Right ventricle myocardium superior (tissue), 1 donor: ENCODE results near the gene KRTAP1-3. TPM values are rescaled to one million over a fixed set of nuclear protein-coding genes. Genes with fewer than 3 reads are reported as not detected.
"Not testable (repeated sequence)": the region's sequence is repeated elsewhere in the genome, so short reads cannot be mapped to it uniquely, and the experiment has no call there.

Source experiments
- ATAC-seq: fragments of 200-7000 bp; cut with Tn5 transposase; one replicate; pipeline ENCODE4 v1.9.1; 2020; ENCODE audit warnings: mild to moderate bottlenecking; ENCODE audit not compliant: poor library complexity
- DNase-seq: peaks from one replicate; pipeline ENCODE4 v3.0.0-alpha.2; 2020
- intact Hi-C: fragments of 100-400 bp; cut with DNase I; formaldehyde crosslinking; loops from one replicate; pipeline ENCODE4 v1.11.2; 2022
- total RNA-seq: library from RNA; stranded (reverse); fragmentation: NEBNext Ultra II Directional; extraction: Animal tissue kit (Norgen Biotek cat#: 25700); gene quantifications from one replicate; pipeline ENCODE4 v1.2.1, GENCODE V29; 2021
- donor health status: DM: no; HTN: yes; CAD: no; lungs with severe emphysema.

Gene KRTAP1-3
- total RNA-seq, 1 donor from 2014 or later: not detected

GRCh38 chr17:41016578-41017215, 18.0 kb downstream of the KRTAP1-3 start:
- intact Hi-C loops: no loop called here
- no peak for DNase-seq
- ATAC-seq: no peak

GRCh38 chr17:41015454-41015853, 19.2 kb downstream of the KRTAP1-3 start:
- ATAC-seq (no peak), DNase-seq (no peak)
- intact Hi-C loops: no loop called here

DNA sequence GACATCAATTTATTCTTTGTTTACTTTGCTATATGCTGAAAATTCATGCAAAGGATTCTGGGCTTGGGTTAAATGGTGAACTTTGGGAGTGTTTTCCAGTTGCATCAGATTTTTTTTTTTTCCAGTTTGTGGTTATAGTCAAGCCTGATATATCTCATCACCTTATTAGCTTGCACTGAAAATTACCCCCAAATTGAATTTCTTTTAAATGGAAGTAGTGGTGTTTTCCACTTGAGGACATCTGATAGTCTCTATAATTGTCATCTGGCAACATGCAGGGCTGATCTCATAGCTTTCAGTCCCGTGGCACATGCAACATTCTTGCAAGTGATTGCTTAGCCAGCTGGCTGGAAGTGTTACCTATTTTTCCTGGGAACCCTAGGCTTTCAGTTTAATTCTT, 21.1 kb downstream of the KRTAP1-3 start:
- DNase-seq (no peak), ATAC-seq (peak; percentile 48)
- intact Hi-C loops: no loop called here

GRCh38 chr17:41013181-41013580, 21.5 kb downstream of the KRTAP1-3 start:
- no peak for DNase-seq
- ATAC-seq: no peak
- intact Hi-C loops: no loop called here

DNA sequence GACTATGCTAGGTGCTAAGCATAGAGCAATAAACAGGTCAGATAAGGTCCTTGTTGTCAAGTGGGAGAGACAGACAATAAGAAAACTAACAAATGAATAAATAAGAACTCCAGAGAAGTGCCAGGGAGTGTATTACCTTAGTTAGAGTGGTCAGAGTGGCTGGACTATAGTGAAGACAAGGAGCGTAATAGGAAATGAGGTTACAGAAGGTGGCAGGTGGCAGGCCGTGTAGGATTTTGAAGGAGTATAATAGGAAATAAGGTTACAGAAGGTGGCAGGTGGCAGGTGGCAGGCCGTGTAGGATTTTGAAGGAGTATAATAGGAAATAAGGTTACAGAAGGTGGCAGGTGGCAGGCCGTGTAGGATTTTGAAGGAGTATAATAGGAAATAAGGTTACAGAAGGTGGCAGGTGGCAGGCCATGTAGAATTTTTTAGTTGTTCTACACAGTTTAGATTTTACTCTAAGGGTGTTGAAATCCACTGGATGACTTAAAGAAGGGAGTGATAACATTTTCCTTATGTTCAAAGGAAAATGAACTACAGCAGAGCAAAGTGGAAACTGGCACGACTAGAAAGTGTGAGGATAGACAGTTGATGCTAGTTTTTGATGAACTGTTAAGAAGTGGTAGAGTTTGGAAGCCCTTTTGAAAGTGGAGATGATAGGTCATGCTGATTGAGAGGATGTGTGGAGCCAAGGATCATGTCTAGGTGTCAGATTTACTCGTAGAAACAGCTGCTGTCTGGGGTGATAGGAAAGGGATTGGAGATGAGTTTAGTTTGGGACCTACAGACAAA, 22.2 kb downstream of the KRTAP1-3 start:
- ATAC-seq (no peak), DNase-seq (no peak)
- intact Hi-C loops: no loop called here

DNA sequence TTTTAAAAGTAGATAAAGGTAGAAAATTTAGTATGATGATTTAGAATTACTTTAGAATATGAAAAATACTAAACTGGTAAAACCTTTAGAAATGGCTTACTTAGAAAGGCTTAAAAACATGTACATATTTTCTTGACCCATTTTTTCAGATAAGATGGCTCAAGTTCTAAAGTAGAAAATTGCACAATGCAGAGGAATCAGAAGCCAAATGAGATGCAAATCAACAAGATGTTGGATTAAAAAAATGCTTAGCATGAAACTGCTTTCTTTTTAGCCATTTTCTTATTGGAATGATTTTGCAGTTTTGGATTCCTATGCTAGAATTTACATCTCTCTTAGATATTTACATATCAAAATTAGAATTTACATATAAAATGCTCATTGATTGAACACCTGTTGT, 24.2 kb downstream of the KRTAP1-3 start:
- DNase-seq (no peak), ATAC-seq (no peak)
- intact Hi-C loops: no loop called here

GRCh38 chr17:41009936-41010335, 24.7 kb downstream of the KRTAP1-3 start:
- no peak for ATAC-seq
- intact Hi-C loops: no loop called here
- no peak for DNase-seq

DNA sequence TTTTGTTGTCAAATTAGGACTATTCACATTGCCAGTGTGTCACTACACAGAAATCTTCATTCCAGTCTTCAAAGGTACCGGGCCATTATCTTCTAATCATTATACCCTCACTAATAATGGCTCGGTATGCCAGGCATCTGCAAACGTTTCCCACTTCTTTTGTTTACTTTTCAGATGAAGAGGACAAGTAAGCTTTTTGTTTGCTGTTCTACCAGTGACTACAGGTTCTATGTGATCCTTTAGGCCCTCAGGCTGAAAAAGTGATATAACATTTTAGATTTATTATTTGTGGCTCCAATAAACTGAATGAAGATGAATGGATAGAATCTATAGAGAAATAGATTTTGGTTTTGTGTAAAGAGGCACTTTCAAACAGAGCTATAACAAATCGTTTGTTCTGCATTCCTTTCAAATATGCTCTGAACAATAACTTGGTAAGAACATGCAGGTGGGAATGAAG, 25.3 kb downstream of the KRTAP1-3 start:
- no peak for ATAC-seq
- DNase-seq: no peak
- intact Hi-C loops: no loop called here

DNA sequence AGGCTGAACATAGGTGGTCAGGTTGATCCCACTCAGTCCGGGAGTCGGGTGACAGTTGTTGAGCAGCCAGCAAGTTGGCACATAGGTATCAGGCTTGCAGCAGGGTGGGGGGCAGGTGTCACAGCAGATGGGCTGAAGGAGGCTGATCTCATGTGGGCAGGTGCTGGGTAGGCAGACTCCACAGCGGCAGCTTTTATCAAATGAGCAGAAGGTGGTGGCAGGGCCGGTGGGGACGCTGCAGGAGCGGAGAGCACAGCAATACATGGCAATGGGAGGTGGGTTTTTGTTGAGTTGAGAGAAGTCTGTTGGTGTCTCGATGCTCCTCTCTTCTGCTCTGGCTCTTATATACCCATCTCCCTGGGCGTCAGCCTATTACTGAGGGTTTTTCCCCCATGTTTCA, 25.9 kb downstream of the KRTAP1-3 start, which contains the start of gene KRTAP3-1:
TSS of gene KRTAP3-1 (minus strand) at position 318 of the 400 bp plus-strand sequence. CDS start at position 264, 54 bp downstream.
- intact Hi-C loops: no loop called here
- ATAC-seq (no peak), DNase-seq (no peak)

GRCh38 chr17:41004397-41004796, 30.3 kb downstream of the KRTAP1-3 start:
- intact Hi-C loops: no loop called here
- ATAC-seq (no peak), DNase-seq (no peak)

DNA sequence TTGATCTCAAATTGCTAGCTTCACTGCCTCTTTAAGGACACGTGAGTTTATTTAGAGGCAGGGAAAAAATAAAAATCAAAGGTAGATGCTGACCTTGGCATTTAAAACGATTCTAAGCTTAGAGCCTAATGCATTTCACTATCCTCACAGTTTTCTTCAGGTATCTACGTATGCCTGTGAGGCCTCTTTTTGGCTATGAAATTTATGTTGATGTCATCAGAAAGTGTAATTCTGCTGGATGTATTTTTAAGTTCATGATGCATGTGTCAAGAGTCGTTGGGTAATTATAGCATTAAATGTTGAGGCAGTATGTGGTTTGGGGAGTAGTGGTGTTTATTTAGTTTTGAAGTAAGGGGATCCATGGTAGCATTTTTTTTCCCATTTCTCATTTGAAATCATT, 30.7 kb downstream of the KRTAP1-3 start:
- ATAC-seq (no peak), DNase-seq (no peak)
- intact Hi-C loops: no loop called here

- DNase-seq: no peak
- intact Hi-C loops: no loop called here
- no peak for ATAC-seq
These were observed 31.9 kb downstream of the KRTAP1-3 start for GRCh38 chr17:41002814-41003213.

DNA sequence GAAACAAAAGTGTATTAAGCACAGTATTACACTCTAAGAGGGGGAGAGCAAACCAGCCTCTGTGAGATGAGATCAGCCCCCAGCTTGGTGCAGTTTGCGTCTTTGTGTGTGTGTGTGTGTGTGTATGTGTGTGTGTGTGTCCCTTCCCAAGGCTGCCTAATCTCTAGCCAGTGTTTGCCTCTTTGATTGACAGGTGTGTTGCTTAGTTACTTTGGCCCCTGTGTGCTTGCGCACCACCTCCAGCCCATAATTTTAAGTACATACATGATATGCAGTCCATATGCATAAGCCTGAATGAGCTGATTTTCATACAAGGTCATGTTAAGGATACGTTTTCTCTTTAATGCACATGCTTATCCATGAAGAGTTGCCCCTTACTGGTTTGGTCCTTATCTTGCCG, 32.9 kb downstream of the KRTAP1-3 start:
- DNase-seq (no peak), ATAC-seq (no peak)
- intact Hi-C loops: no loop called here

DNA sequence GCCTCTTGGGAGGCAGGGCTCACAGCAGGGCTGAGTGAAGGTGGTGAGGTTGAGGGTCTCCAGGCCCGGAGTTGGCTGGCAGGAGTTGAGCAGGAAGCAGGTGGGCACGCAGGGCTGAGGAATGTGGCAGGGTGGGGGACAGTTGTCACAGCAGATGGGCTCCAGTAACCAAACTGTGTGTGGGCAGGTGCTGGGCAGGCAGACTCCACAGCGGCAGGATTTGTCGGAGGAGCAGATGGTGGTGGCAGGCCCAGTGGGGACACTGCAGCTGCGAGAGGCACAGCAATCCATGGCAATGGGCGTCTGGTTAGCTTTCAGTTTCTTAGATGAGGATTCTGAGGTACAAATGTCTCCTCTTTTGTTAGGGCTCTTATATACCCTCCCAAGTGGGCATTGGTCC, 35.1 kb downstream of the KRTAP1-3 start, which contains the start of gene KRTAP3-2:
TSS of gene KRTAP3-2 (minus strand) at position 344 of the 400 bp plus-strand sequence. CDS start at position 291, 53 bp downstream.
- intact Hi-C loops, DNase-seq, ATAC-seq: not testable (repeated sequence)

- ATAC-seq: no peak
- intact Hi-C loops: no loop called here
- DNase-seq: no peak
These were observed 37.3 kb downstream of the KRTAP1-3 start for GRCh38 chr17:40997361-40997760.

DNA sequence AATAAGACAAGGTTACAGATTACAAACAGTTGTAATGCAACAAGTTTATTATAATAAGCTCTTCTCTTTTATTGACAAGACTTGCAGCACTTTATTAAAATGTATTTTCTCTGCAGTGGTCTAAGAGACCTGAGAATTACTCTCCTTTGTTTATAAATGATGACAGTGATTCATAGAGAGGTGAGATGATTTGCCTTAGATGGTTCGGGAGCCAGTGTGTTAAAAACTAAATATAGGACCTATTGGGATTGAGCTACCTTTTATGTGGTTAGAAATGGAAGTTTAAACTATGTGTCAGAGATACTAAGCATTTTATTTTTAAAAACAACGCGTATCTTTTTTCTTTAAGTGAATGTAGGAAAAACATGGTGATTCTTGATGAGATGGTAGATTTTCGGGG, 37.8 kb downstream of the KRTAP1-3 start:
- intact Hi-C loops: no loop called here
- ATAC-seq (no peak), DNase-seq (no peak)

DNA sequence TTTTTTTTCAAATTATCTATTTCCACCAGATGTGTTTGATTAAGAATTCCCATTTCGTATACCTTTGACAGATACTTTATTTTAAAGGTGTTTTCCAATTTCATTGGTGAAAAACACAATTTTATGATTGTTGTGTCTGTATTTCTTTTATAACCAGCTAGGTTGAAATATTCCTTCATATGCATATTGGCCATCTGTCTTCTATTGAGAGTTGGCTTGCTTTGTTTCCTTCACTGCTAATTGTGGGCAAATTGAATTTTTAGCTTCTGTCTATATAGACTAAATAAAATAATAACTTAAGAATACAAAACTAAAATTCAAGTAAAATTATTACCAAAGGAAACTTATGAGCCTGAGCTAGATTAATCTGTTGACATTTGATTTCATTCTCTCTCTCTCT, 39.6 kb downstream of the KRTAP1-3 start:
- ATAC-seq (no peak), DNase-seq (no peak)
- intact Hi-C loops: no loop called here

GRCh38 chr17:40993839-40994238, 40.8 kb downstream of the KRTAP1-3 start, which contains the start of gene KRTAP3-3:
KRTAP3-3 (minus strand) TSS chr17:40994164; CDS start chr17:40994097, 67 bp downstream.
- DNase-seq: no peak
- no peak for ATAC-seq
- intact Hi-C loops: no loop called here

DNA sequence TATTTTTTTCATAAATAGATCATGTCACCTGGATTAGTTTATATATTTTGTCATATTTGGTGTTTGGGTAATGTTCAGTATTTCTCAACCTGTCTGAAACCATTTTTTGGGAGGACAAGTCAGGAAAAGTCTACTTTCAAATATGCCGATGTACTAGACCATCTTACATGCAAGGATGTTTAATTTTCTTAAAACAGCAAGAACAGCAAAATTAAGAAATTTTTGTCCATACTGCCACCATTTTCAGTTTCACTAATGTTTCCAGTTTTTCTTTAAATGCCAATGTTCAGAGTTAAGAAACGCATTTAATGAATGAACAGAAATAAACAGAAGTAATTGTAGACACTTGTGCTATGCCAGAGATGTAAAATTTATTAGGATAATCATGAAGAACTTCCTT, 41.6 kb downstream of the KRTAP1-3 start:
- ATAC-seq: no peak
- intact Hi-C loops: no loop called here
- no peak for DNase-seq

DNA sequence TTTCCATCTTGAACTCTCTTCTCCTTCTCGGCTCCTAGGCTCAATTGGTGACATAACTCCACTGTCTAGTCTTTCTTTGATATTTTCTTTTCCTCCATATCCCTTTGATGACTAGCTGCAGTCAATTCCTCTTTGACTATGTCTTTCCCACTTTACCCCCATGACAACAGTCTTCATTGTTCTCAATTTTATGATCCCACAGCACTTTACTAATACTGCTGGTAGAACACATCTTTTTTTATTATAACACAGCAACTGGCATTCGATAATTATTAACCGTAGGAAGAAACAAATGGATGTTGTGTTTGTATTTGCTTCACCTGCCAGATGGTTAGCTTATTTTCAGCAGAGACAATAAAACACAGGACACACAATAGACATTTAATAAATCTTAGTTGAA, 42.0 kb downstream of the KRTAP1-3 start:
- DNase-seq (no peak), ATAC-seq (no peak)
- intact Hi-C loops: no loop called here
